HCT116 (cell line): ENCODE measurements around the gene NSMCE1.

ENCODE experiments used
- POLR2A ChIP-seq: IDR thresholded peaks from 2 replicates; pipeline ENCODE4 v1.7.0; 2011; ENCODE audit warnings: borderline replicate concordance; ENCODE audit not compliant: insufficient read depth, insufficient read length; ENCODE audit errors: extremely low read depth
- TF ChIP-seq, protein P1 (sequence below), 3 experiments: fragments of 200-600 bp in 1 of 3; sonication (generic) in 1 of 3; IDR thresholded peaks in 2 of 3; conservative IDR thresholded peaks in 1 of 3; 2 replicates each; pipeline ENCODE4 v1.5.1; 2012 to 2017; ENCODE audit warnings: low read depth in 2 of 3, low read length in 2 of 3, antibody characterized with exemption in 1 of 3, borderline replicate concordance in 1 of 3, control low read depth in 1 of 3, mild to moderate bottlenecking in 1 of 3, mixed read lengths in 1 of 3, mixed run types in 1 of 3, moderate library complexity in 1 of 3; ENCODE audit not compliant: insufficient read depth in 1 of 3

DNA sequence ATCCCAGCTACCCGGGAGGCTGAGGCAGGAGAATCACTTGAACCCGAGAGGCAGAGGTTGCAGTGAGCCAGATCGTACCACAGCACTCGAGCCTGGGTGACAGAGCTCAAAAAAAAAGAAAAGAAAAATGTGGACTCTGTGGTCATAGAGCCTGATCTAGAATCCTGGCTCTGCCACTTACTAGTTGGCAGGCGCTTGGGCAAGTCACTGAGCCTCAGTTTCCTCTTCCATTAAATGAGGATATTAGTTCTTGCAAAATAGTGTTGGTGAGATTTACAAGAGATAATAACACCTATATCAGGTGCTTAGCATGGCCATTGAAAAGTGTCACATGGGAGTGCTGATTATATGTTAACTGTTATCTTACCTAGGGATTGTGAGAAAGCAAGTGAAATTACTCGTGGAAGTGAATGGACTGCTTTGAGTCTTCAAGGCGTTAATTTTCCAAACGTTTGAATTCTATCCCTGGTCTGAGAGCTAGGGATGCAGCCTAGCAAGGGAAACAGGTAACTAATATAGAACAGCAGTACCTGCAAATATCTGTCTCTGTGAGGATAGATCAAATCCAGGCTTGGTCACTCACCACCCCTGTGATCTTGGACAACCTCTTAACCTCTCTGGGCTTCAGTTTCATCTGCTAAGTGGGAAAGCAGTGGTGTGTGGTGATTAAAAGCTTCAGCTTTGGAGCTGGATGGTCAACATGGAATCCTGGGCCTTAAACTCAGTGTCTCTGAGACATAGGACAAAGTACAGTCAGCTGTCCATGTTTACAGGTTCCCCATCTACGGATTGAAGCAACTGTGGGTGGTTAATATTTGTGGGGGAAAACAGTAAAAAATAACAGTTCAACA is 953 bp upstream of the NSMCE1 start:
- TF ChIP-seq, protein P1, sequence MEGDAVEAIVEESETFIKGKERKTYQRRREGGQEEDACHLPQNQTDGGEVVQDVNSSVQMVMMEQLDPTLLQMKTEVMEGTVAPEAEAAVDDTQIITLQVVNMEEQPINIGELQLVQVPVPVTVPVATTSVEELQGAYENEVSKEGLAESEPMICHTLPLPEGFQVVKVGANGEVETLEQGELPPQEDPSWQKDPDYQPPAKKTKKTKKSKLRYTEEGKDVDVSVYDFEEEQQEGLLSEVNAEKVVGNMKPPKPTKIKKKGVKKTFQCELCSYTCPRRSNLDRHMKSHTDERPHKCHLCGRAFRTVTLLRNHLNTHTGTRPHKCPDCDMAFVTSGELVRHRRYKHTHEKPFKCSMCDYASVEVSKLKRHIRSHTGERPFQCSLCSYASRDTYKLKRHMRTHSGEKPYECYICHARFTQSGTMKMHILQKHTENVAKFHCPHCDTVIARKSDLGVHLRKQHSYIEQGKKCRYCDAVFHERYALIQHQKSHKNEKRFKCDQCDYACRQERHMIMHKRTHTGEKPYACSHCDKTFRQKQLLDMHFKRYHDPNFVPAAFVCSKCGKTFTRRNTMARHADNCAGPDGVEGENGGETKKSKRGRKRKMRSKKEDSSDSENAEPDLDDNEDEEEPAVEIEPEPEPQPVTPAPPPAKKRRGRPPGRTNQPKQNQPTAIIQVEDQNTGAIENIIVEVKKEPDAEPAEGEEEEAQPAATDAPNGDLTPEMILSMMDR (IDR thresholded peaks at IDR 0.05 in 2 of 3, conservative IDR thresholded peaks at IDR 0.05 in 1 of 3; ENCODE audit: borderline replicate concordance in 1 of 3, insufficient read depth in 1 of 3, low read depth in 2 of 3, low read length in 2 of 3): no peak
- TF ChIP-seq POLR2A: no peak
